ENCODE data around the gene FYCO1.

FYCO1 gene

GRCh38 chr3:45959201-45959600 is 36.4 kb downstream of the FYCO1 start:
- no peak for FAIRE-seq

GRCh38 chr3:45958321-45958791 is 37.3 kb downstream of the FYCO1 start:
- FAIRE-seq: no peak

GRCh38 chr3:45957586-45957985 is 38.0 kb downstream of the FYCO1 start:
- no peak for FAIRE-seq

GRCh38 chr3:45955706-45956105 is 39.9 kb downstream of the FYCO1 start:
- FAIRE-seq: no peak

GRCh38 chr3:45955017-45955647 is 40.5 kb downstream of the FYCO1 start:
- no peak for FAIRE-seq

GRCh38 chr3:45954306-45954705 is 41.3 kb downstream of the FYCO1 start:
- no peak for FAIRE-seq

GRCh38 chr3:45953536-45953935 is 42.1 kb downstream of the FYCO1 start:
- FAIRE-seq: no peak

GRCh38 chr3:45952456-45952855 is 43.2 kb downstream of the FYCO1 start:
- FAIRE-seq: no peak

- no peak for FAIRE-seq
Observed at GRCh38 chr3:45951946-45952345, 43.7 kb downstream of the FYCO1 start.

GRCh38 chr3:45950686-45951600 is 44.7 kb downstream of the FYCO1 start:
- no peak for FAIRE-seq

- no peak for FAIRE-seq
Observed at GRCh38 chr3:45950131-45950530, 45.5 kb downstream of the FYCO1 start.

- FAIRE-seq: no peak
Observed at GRCh38 chr3:45949432-45949831, 46.2 kb downstream of the FYCO1 start.

GRCh38 chr3:45948881-45949280 is 46.7 kb downstream of the FYCO1 start:
- FAIRE-seq: no peak

GRCh38 chr3:45948311-45948781 is 47.3 kb downstream of the FYCO1 start:
- peak; percentile 96 for FAIRE-seq

- no peak for FAIRE-seq
Observed at GRCh38 chr3:45947361-45947760, 48.3 kb downstream of the FYCO1 start.

- FAIRE-seq: no peak
Observed at GRCh38 chr3:45946875-45947274, 48.7 kb downstream of the FYCO1 start.

- no peak for FAIRE-seq
Observed at GRCh38 chr3:45946307-45946706, 49.3 kb downstream of the FYCO1 start.

GRCh38 chr3:45944830-45945620 is 50.6 kb downstream of the FYCO1 start:
- no peak for FAIRE-seq

- FAIRE-seq: no peak
Observed at GRCh38 chr3:45943207-45943846, 52.3 kb downstream of the FYCO1 start, which contains the start of gene CXCR6. TSS of gene CXCR6 (plus strand) at chr3:45943464. CDS start at chr3:45946482, 3,018 bp downstream.

- no peak for FAIRE-seq
Observed at GRCh38 chr3:45942051-45942825, 53.4 kb downstream of the FYCO1 start.

- no peak for FAIRE-seq
Observed at GRCh38 chr3:45940781-45941365, 54.8 kb downstream of the FYCO1 start.
